Right atrium auricular region (tissue), 2 donors: ENCODE measurements around the gene HGS. TPM values are rescaled to one million over a fixed set of nuclear protein-coding genes. Genes with fewer than 3 reads are reported as not detected.
A peak's percentile ranks its signal among the peaks of the same experiment; 100 is the strongest.

ENCODE experiments used
- DNase-seq: peaks from one replicate; pipeline ENCODE4 v3.0.0-alpha.2; 2019; ENCODE audit warnings: low spot score
- H3K27ac ChIP-seq, 2 donors: fragments of 200-600 bp; sonication (generic); 1 replicate in 1 of 2; 2 replicates in 1 of 2; pipeline ENCODE4 v1.5.1; 2016 to 2019
- H3K27me3 ChIP-seq, 2 donors: fragments of 200-600 bp; sonication (generic); one replicate each; pipeline versions ENCODE4 v1.5.1 to v1.6.0; 2017 to 2019
- H3K36me3 ChIP-seq: fragments of 200-600 bp; sonication (generic); one replicate; pipeline ENCODE4 v1.5.1; 2016
- H3K4me1 ChIP-seq, 2 donors: fragments of 200-600 bp; sonication (generic); one replicate each; pipeline versions ENCODE4 v1.5.1 to v1.6.0; 2017 to 2019
- H3K4me3 ChIP-seq, 2 donors: fragments of 200-600 bp; sonication (generic); 1 replicate in 1 of 2; 2 replicates in 1 of 2; pipeline ENCODE4 v1.5.1; 2017 to 2019; ENCODE audit warnings: mild to moderate bottlenecking in 1 of 2, moderate library complexity in 1 of 2
- H3K9me3 ChIP-seq, 2 donors: fragments of 200-600 bp; sonication (generic); one replicate each; pipeline ENCODE4 v1.5.1; 2019
- CTCF ChIP-seq, 2 donors: fragments of 200-600 bp; sonication (generic); IDR thresholded peaks; one replicate each; pipeline ENCODE4 v1.5.1; 2019; ENCODE audit warnings: antibody characterized with exemption in 2 of 2
- total RNA-seq, 2 donors: library from RNA; depleted of rRNA; stranded (reverse); fragments of >200 nt; gene quantifications; one replicate each; pipeline ENCODE4 v1.1.0, GENCODE V29; 2016

Gene HGS
- 10 to 100 TPM; 33.7 to 59.5 TPM for total RNA-seq

DNA sequence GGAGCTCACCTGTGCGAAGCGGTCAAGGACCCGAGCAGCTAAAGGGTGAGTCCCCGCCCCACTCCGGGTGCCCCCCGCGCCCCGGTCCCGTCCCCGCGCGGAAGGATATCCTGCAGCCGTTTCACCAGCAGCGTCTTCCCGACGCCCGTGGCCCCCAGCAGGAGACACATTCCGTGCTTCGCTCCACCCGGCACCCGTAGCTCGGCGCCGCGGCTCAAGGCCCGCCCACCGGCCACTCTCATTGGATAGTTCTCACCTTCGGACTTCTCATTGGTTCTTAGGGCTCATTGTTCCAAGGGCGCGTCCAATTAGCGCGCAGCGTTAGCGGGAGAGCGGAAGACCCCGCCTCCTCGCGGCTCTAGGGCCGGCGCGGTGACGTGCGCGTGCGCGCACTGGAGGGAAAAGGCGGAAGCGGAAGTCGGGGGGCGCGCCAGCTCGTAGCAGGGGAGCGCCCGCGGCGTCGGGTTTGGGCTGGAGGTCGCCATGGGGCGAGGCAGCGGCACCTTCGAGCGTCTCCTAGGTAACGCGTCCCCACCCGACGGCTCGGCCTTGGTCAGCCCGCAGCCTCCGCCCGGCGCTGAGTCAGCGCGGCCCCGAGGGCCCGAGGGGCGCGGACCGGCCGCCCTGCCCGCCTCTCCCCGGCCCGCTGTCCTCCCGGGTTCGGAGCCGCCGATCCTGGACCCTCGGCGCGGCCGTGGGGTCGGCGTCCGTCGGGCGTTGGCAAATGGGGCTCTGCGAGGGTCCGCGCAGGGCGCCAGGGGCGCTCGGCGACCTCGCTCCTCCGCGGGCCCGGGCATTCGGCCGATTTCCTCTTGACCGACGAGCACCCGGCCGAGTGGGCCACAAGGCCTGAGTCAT, at the start of gene HGS, which contains the start of gene ARL16:
Gene HGS (plus strand): TSS at position 428 of the 858 bp plus-strand sequence. CDS start 56 bp downstream, at position 484.
Gene ARL16 (minus strand): TSS at position 214 of the 858 bp plus-strand sequence. CDS start 44 bp downstream, at position 170.
- Histone ChIP-seq H3K27ac (peak within 1 kb of the TSS; percentile 78 to 79), H3K4me3 (peak within 1 kb of the TSS; percentile 97 to 98), H3K27me3 (no peaks in the 10 kb centered on the region), H3K36me3 (peaks cover 35% of the 10 kb centered on the region), H3K9me3 (no peaks in the 10 kb centered on the region), H3K4me1 (peaks cover 0 to 39% of the 10 kb centered on the region in 2 donors)
- peak; percentile 99 for DNase-seq
- TF ChIP-seq CTCF (IDR thresholded peaks at IDR 0.05) = no peak

DNA sequence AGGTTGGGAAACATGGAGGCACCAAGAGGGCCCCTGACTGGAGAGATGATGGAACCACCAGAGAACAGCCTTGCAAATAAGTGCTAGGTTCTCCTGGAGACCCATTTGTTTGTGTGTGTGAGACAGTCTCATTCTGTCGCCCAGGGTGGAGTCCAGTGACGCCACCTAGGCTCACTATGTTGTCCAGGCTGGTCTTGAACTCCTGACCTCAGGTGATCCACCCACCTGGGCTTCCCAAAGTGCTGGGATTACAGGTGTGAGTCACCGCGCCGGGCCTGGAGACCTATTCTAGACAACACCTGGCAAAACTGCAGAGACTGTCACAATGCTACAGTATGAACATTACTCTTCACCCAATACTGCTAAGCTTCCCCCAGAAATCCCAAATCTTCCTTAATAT, 48.4 kb upstream of the HGS start:
- Histone ChIP-seq H3K9me3 (no peaks in the 10 kb centered on the region), H3K4me3 (peak overlapping the region; percentile 71 to 93), H3K27ac (peak overlapping the region in 1 of 2 donors; percentile 91), H3K4me1 (peaks cover 0 to 32% of the 10 kb centered on the region in 2 donors), H3K27me3 (no peaks in the 10 kb centered on the region), H3K36me3 (peaks cover 6% of the 10 kb centered on the region)
- no peak for TF ChIP-seq CTCF (IDR thresholded peaks at IDR 0.05)
- DNase-seq = no peak

DNA sequence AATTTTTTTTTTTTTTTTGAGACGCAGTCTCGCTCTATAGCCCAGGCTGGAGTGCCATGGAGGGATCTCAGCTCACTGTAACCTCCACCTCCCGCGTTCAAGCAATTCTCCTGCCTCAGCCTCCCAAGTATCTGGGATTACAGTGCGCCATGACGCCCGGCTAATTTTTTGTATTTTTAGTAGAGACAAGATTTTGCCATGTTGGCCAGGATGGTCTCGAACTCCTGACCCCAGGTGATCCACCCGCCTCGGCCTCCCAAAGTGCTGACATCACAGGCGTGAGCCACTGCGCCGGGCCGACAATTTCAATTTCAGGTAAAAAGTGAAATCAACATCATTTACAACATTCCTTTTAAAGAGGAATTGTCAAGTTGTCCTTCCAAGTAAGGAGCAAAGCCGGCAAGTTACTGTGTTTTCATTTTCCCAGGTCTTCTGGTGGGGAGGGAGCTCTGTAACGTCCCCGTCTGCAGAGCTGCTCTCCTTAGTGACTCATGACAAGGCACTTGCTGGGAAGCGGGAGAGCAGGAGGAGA, 47.8 kb upstream of the HGS start:
- Histone ChIP-seq H3K9me3 (no peaks in the 10 kb centered on the region), H3K27me3 (no peaks in the 10 kb centered on the region), H3K4me3 (peak overlapping the region; percentile 71 to 93), H3K27ac (peak overlapping the region; percentile 74 to 91), H3K4me1 (peaks cover 0 to 32% of the 10 kb centered on the region in 2 donors), H3K36me3 (peaks cover 6% of the 10 kb centered on the region)
- TF ChIP-seq CTCF (IDR thresholded peaks at IDR 0.05) = no peak
- no peak for DNase-seq

- H3K4me1 ChIP-seq = peaks cover 0 to 32% of the 10 kb centered on the region in 2 donors
- H3K4me3 ChIP-seq = peak within 1 kb of the TSS; percentile 71 to 93
- H3K36me3 ChIP-seq = no peaks in the 10 kb centered on the region
- no peaks in the 10 kb centered on the region for H3K9me3 ChIP-seq
- H3K27ac ChIP-seq = peak within 1 kb of the TSS; percentile 74 to 91
- peak in 1 of 2 donors; percentile 19 for TF ChIP-seq CTCF (IDR thresholded peaks at IDR 0.05)
- no peaks in the 10 kb centered on the region for H3K27me3 ChIP-seq
- DNase-seq = peak; percentile 83
Measured at GRCh38 chr17:81636505-81637288, 47.1 kb upstream of the HGS start, which contains the start of the genes NPLOC4 and TSPAN10. TSS of gene NPLOC4 (minus strand) at chr17:81637112. CDS start at chr17:81636930, 182 bp downstream. TSS of gene TSPAN10 (plus strand) at chr17:81637196. CDS start at chr17:81642413, 5,217 bp downstream.

- no peak overlapping the region for H3K27ac ChIP-seq
- no peaks in the 10 kb centered on the region for H3K27me3 ChIP-seq
- no peaks in the 10 kb centered on the region for H3K9me3 ChIP-seq
- no peak overlapping the region for H3K4me3 ChIP-seq
- DNase-seq = no peak
- H3K36me3 ChIP-seq = no peaks in the 10 kb centered on the region
- H3K4me1 ChIP-seq = peaks cover 0 to 26% of the 10 kb centered on the region in 2 donors
- no peak for TF ChIP-seq CTCF (IDR thresholded peaks at IDR 0.05)
Measured at GRCh38 chr17:81638683-81639082, 45.1 kb upstream of the HGS start.
